Measurements from ENCODE around the gene FAM120A. TPM values are rescaled to one million over a fixed set of nuclear protein-coding genes. Genes with fewer than 3 reads are reported as not detected.

FAM120A gene
- total and polyA plus RNA-seq, 2 of the 13 experiments (the other 11 are each of a cell fraction or from before 2014, with no cell fraction given): 41.3 to 44.4 TPM

DNA sequence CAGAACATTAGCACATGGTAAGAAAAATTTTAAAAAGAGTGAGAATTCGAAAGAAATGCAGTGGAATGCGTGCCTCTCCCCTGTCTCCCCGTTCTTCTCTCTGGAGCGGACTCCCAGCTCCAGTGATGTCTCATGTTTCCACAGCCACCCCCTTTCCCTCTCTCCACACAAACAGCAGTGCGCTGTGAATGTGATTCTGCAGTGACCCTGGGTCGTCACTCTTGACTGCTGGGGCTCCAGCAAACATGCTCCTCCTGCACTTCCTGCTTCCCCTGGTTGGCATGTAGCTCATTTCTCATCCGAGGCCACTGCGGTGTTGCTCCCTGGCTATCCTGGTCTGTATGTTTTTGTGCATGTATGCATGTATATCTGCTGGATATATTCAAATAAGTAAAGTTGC is 138.2 kb downstream of the FAM120A start (continued):
- TF ChIP-seq, protein P1, sequence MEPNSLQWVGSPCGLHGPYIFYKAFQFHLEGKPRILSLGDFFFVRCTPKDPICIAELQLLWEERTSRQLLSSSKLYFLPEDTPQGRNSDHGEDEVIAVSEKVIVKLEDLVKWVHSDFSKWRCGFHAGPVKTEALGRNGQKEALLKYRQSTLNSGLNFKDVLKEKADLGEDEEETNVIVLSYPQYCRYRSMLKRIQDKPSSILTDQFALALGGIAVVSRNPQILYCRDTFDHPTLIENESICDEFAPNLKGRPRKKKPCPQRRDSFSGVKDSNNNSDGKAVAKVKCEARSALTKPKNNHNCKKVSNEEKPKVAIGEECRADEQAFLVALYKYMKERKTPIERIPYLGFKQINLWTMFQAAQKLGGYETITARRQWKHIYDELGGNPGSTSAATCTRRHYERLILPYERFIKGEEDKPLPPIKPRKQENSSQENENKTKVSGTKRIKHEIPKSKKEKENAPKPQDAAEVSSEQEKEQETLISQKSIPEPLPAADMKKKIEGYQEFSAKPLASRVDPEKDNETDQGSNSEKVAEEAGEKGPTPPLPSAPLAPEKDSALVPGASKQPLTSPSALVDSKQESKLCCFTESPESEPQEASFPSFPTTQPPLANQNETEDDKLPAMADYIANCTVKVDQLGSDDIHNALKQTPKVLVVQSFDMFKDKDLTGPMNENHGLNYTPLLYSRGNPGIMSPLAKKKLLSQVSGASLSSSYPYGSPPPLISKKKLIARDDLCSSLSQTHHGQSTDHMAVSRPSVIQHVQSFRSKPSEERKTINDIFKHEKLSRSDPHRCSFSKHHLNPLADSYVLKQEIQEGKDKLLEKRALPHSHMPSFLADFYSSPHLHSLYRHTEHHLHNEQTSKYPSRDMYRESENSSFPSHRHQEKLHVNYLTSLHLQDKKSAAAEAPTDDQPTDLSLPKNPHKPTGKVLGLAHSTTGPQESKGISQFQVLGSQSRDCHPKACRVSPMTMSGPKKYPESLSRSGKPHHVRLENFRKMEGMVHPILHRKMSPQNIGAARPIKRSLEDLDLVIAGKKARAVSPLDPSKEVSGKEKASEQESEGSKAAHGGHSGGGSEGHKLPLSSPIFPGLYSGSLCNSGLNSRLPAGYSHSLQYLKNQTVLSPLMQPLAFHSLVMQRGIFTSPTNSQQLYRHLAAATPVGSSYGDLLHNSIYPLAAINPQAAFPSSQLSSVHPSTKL (CRISPR knock-in tag; IDR thresholded peaks at IDR 0.05): peak; percentile 55; the same call in 1 of the 2 replicates
- peak; percentile 79 for TF ChIP-seq ERF (CRISPR knock-in tag; IDR thresholded peaks at IDR 0.05)
- no peak for TF ChIP-seq ZNF282 (IDR thresholded peaks at IDR 0.05; ENCODE audit: partially characterized antibody)
- TF ChIP-seq SRSF1 (optimal IDR thresholded peaks at IDR 0.05; ENCODE audit: low read depth, low read length): no peak
- TF ChIP-seq, protein P2, sequence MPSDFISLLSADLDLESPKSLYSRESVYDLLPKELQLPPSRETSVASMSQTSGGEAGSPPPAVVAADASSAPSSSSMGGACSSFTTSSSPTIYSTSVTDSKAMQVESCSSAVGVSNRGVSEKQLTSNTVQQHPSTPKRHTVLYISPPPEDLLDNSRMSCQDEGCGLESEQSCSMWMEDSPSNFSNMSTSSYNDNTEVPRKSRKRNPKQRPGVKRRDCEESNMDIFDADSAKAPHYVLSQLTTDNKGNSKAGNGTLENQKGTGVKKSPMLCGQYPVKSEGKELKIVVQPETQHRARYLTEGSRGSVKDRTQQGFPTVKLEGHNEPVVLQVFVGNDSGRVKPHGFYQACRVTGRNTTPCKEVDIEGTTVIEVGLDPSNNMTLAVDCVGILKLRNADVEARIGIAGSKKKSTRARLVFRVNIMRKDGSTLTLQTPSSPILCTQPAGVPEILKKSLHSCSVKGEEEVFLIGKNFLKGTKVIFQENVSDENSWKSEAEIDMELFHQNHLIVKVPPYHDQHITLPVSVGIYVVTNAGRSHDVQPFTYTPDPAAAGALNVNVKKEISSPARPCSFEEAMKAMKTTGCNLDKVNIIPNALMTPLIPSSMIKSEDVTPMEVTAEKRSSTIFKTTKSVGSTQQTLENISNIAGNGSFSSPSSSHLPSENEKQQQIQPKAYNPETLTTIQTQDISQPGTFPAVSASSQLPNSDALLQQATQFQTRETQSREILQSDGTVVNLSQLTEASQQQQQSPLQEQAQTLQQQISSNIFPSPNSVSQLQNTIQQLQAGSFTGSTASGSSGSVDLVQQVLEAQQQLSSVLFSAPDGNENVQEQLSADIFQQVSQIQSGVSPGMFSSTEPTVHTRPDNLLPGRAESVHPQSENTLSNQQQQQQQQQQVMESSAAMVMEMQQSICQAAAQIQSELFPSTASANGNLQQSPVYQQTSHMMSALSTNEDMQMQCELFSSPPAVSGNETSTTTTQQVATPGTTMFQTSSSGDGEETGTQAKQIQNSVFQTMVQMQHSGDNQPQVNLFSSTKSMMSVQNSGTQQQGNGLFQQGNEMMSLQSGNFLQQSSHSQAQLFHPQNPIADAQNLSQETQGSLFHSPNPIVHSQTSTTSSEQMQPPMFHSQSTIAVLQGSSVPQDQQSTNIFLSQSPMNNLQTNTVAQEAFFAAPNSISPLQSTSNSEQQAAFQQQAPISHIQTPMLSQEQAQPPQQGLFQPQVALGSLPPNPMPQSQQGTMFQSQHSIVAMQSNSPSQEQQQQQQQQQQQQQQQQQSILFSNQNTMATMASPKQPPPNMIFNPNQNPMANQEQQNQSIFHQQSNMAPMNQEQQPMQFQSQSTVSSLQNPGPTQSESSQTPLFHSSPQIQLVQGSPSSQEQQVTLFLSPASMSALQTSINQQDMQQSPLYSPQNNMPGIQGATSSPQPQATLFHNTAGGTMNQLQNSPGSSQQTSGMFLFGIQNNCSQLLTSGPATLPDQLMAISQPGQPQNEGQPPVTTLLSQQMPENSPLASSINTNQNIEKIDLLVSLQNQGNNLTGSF (CRISPR knock-in tag; IDR thresholded peaks at IDR 0.05): no peak
- TF ChIP-seq, protein P3, sequence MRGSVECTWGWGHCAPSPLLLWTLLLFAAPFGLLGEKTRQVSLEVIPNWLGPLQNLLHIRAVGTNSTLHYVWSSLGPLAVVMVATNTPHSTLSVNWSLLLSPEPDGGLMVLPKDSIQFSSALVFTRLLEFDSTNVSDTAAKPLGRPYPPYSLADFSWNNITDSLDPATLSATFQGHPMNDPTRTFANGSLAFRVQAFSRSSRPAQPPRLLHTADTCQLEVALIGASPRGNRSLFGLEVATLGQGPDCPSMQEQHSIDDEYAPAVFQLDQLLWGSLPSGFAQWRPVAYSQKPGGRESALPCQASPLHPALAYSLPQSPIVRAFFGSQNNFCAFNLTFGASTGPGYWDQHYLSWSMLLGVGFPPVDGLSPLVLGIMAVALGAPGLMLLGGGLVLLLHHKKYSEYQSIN (CRISPR knock-in tag; IDR thresholded peaks at IDR 0.05; ENCODE audit: borderline replicate concordance): no peak
- no peak for TF ChIP-seq ZNF772 (CRISPR knock-in tag; IDR thresholded peaks at IDR 0.05)
- TF ChIP-seq, protein P4, sequence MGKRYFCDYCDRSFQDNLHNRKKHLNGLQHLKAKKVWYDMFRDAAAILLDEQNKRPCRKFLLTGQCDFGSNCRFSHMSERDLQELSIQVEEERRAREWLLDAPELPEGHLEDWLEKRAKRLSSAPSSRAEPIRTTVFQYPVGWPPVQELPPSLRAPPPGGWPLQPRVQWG (CRISPR knock-in tag; IDR thresholded peaks at IDR 0.05; ENCODE audit: borderline replicate concordance, low read depth): no peak
- TF ChIP-seq ZNF333 (CRISPR knock-in tag; IDR thresholded peaks at IDR 0.05; ENCODE audit: borderline replicate concordance): no peak
- TF ChIP-seq SCMH1 (CRISPR knock-in tag; IDR thresholded peaks at IDR 0.05; ENCODE audit: borderline replicate concordance): no peak
- peak; percentile 82 for TF ChIP-seq TEAD3 (CRISPR knock-in tag; optimal IDR thresholded peaks at IDR 0.05; ENCODE audit: borderline replicate concordance)
- TF ChIP-seq ZNF674 (CRISPR knock-in tag; IDR thresholded peaks at IDR 0.05; ENCODE audit: low read depth): no peak
- TF ChIP-seq NFE2L1 (CRISPR knock-in tag; IDR thresholded peaks at IDR 0.05; ENCODE audit: borderline replicate concordance): no peak
- no peak for TF ChIP-seq ESRRA (CRISPR knock-in tag; IDR thresholded peaks at IDR 0.05; ENCODE audit: low read depth)
- TF ChIP-seq ZNF878 (CRISPR knock-in tag; IDR thresholded peaks at IDR 0.05): no peak
- TF ChIP-seq NR2C2 (CRISPR knock-in tag; IDR thresholded peaks at IDR 0.05; ENCODE audit: borderline replicate concordance): 0 out of 2 replicates have a peak, but pooled peaks have one; percentile 23
- TF ChIP-seq ZNF33A (CRISPR knock-in tag; IDR thresholded peaks at IDR 0.05; ENCODE audit: borderline replicate concordance): no peak

All from HepG2 (cell line).